NCI-H1436 treated with DMSO at 0.1 percent for 48 hours (cell line): Measurements from ENCODE around the gene DPYSL4.
"Not testable (repeated sequence)": the region's sequence is repeated elsewhere in the genome, so short reads cannot be mapped to it uniquely, and the experiment has no call there.

Experiments
- DNase-seq: peaks from one replicate; lab custom pipeline; 2025; lab: John Stamatoyannopoulos, UW

Gene DPYSL4

GRCh38 chr10:132149917-132150316 is 36.8 kb upstream of the DPYSL4 start:
- DNase-seq = no peak

- DNase-seq = no peak
Observed at GRCh38 chr10:132150777-132151176, 36.0 kb upstream of the DPYSL4 start.

- no peak for DNase-seq
Observed at GRCh38 chr10:132151286-132151950, 35.3 kb upstream of the DPYSL4 start.

GRCh38 chr10:132151951-132152505 is 34.7 kb upstream of the DPYSL4 start:
- DNase-seq = no peak

- no peak for DNase-seq
Observed at GRCh38 chr10:132152896-132153580, 33.7 kb upstream of the DPYSL4 start.

- no peak for DNase-seq
Observed at GRCh38 chr10:132153616-132154217, 33.0 kb upstream of the DPYSL4 start.

GRCh38 chr10:132154440-132154839 is 32.3 kb upstream of the DPYSL4 start:
- no peak for DNase-seq

- DNase-seq = no peak
Observed at GRCh38 chr10:132154931-132155330, 31.8 kb upstream of the DPYSL4 start.

GRCh38 chr10:132155723-132156381 is 30.9 kb upstream of the DPYSL4 start:
- DNase-seq = no peak

- no peak for DNase-seq
Observed at GRCh38 chr10:132156382-132156781, 30.4 kb upstream of the DPYSL4 start.

- no peak for DNase-seq
Observed at GRCh38 chr10:132157101-132157500, 29.6 kb upstream of the DPYSL4 start.

- peak; percentile 18 for DNase-seq
Observed at GRCh38 chr10:132158122-132158741, 28.5 kb upstream of the DPYSL4 start.

GRCh38 chr10:132158823-132159222 is 27.9 kb upstream of the DPYSL4 start:
- DNase-seq = no peak

- DNase-seq = peak; percentile 28
Observed at GRCh38 chr10:132159302-132160230, 27.2 kb upstream of the DPYSL4 start.

GRCh38 chr10:132160231-132160630 is 26.5 kb upstream of the DPYSL4 start:
- DNase-seq = not testable (repeated sequence)

- DNase-seq = not testable (repeated sequence)
Observed at GRCh38 chr10:132160834-132161622, 25.7 kb upstream of the DPYSL4 start.

- no peak for DNase-seq
Observed at GRCh38 chr10:132162021-132162531, 24.7 kb upstream of the DPYSL4 start.

- DNase-seq = no peak
Observed at GRCh38 chr10:132162590-132163277, 24.0 kb upstream of the DPYSL4 start.

GRCh38 chr10:132163278-132163765 is 23.4 kb upstream of the DPYSL4 start:
- peak; percentile 75 for DNase-seq
